T-helper 1 cell treated with Interleukin-12 subunit alpha and Interleukin-12 subunit beta and Interleukin-4 antibody, amounts not matched to agents 30 μg/mL and 1 μg/mL, for 36 hours (primary cell): ENCODE data around the gene ATXN1.
"Not testable (repeated sequence)": the region's sequence is repeated elsewhere in the genome, so short reads cannot be mapped to it uniquely, and the experiment has no call there.

Experiments
- H3K27ac Mint-ChIP-seq: one replicate; pipeline ENCODE4 v1.8.0; 2021; ENCODE audit warnings: mild to moderate bottlenecking, mixed read lengths
- H3K27me3 Mint-ChIP-seq: one replicate; pipeline ENCODE4 v1.8.0; 2021; ENCODE audit warnings: low read depth, mixed read lengths
- H3K36me3 Mint-ChIP-seq: one replicate; pipeline ENCODE4 v1.8.0; 2021; ENCODE audit warnings: low read depth, mixed read lengths
- H3K4me1 Mint-ChIP-seq: one replicate; pipeline ENCODE4 v1.8.0; 2021; ENCODE audit warnings: low read depth, mixed read lengths
- H3K4me3 Mint-ChIP-seq: one replicate; pipeline ENCODE4 v1.8.0; 2021; ENCODE audit warnings: mild to moderate bottlenecking, moderate library complexity, mixed read lengths
- H3K9me3 Mint-ChIP-seq: one replicate; pipeline ENCODE4 v1.8.0; 2021; ENCODE audit warnings: mixed read lengths

The ATXN1 gene

GRCh38 chr6:16470502-16471221, 290.6 kb downstream of the ATXN1 start:
- Mint-ChIP-seq H3K36me3 (peaks cover 28% of the 10 kb centered on the region), H3K4me1 (peaks cover 58% of the 10 kb centered on the region), H3K27me3 (no peaks in the 10 kb centered on the region), H3K4me3 (peak overlapping the region; percentile 36), H3K9me3 (peaks cover 4% of the 10 kb centered on the region), H3K27ac (peak overlapping the region; percentile 58)

GRCh38 chr6:16468991-16469615, 292.2 kb downstream of the ATXN1 start:
- peaks cover 6% of the 10 kb centered on the region for H3K9me3 Mint-ChIP-seq
- peaks cover 30% of the 10 kb centered on the region for H3K36me3 Mint-ChIP-seq
- peaks cover 49% of the 10 kb centered on the region for H3K4me1 Mint-ChIP-seq
- no peak overlapping the region for H3K4me3 Mint-ChIP-seq
- H3K27me3 Mint-ChIP-seq: no peaks in the 10 kb centered on the region
- H3K27ac Mint-ChIP-seq: no peak overlapping the region

GRCh38 chr6:16466800-16467553, 294.3 kb downstream of the ATXN1 start:
- H3K4me1 Mint-ChIP-seq: peaks cover 35% of the 10 kb centered on the region
- H3K27me3 Mint-ChIP-seq: no peaks in the 10 kb centered on the region
- H3K9me3 Mint-ChIP-seq: peaks cover 23% of the 10 kb centered on the region
- no peak overlapping the region for H3K4me3 Mint-ChIP-seq
- H3K27ac Mint-ChIP-seq: no peak overlapping the region
- peaks cover 42% of the 10 kb centered on the region for H3K36me3 Mint-ChIP-seq

DNA sequence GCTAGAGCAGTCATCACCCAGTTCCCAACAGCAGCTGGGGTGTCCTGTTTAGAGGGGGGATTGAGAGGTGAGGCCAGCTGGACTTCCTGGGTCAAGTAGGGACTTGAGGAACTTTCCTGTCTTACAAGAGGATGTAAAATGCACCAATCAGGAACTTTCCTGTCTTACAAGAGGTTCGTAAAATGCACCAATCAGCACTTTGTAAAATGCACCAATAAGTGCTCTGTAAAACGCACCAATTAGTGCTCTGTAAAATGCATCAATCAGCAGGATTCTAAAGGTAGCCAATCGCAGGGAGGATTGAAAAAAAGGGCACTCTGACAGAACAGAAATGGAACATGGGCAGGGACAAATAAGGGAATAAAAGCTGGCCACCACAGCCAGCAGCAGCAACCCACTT, 297.2 kb downstream of the ATXN1 start:
- Mint-ChIP-seq H3K27ac (no peak overlapping the region), H3K4me3 (no peak overlapping the region), H3K27me3 (no peaks in the 10 kb centered on the region), H3K9me3 (peaks cover 28% of the 10 kb centered on the region), H3K4me1 (peaks cover 28% of the 10 kb centered on the region), H3K36me3 (peaks cover 51% of the 10 kb centered on the region)

DNA sequence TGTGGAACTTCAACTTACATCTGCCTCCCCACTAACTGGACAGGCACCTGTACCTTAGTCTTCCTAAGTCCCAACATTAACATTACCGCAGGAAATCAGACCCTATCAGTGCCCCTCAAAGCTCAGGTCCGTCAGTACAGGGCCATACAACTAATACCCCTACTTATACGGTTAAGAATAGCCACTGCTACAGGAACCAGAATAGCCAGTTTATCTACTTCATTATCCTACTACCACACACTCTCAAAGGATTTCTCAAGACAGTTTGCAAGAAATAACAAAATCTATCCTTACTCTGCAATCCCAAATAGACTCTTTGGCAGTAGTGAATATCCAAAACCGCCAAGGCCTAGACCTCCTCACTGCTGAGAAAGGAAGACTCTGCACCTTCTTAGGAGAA, 298.0 kb downstream of the ATXN1 start:
- Mint-ChIP-seq H3K36me3 (peaks cover 48% of the 10 kb centered on the region), H3K4me1 (peaks cover 23% of the 10 kb centered on the region), H3K9me3 (peaks cover 28% of the 10 kb centered on the region)
- H3K27me3 Mint-ChIP-seq, H3K4me3 Mint-ChIP-seq, H3K27ac Mint-ChIP-seq: not testable (repeated sequence)

GRCh38 chr6:16461491-16461890, 299.8 kb downstream of the ATXN1 start:
- peaks cover 53% of the 10 kb centered on the region for H3K36me3 Mint-ChIP-seq
- no peak overlapping the region for H3K4me3 Mint-ChIP-seq
- no peaks in the 10 kb centered on the region for H3K27me3 Mint-ChIP-seq
- H3K27ac Mint-ChIP-seq: no peak overlapping the region
- H3K9me3 Mint-ChIP-seq: peaks cover 28% of the 10 kb centered on the region
- H3K4me1 Mint-ChIP-seq: peaks cover 16% of the 10 kb centered on the region

DNA sequence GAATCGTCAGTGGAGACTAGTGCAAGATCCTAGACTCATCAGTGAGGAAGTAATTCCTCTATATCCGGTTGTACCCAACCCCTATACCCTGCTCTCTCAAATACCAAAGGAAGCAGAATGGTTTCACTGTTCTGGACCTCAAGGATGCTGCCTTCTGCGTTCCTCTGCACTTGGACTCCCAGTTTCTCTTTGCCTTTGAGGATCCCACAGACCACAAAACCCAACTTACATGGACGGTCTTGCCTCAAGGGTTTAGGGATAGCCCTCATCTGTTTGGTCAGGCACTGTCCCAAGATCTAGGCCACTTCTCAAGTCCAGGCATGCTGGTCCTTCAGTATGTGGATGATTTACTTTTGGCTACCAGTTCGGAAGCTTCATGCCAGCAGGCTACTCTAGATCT, 301.8 kb downstream of the ATXN1 start:
- Mint-ChIP-seq H3K9me3 (peaks cover 25% of the 10 kb centered on the region), H3K36me3 (peaks cover 52% of the 10 kb centered on the region), H3K4me1 (peaks cover 17% of the 10 kb centered on the region)
- not testable (repeated sequence) for H3K27me3 Mint-ChIP-seq, H3K27ac Mint-ChIP-seq, H3K4me3 Mint-ChIP-seq

GRCh38 chr6:16452348-16452747, 308.9 kb downstream of the ATXN1 start:
- Mint-ChIP-seq H3K4me3 (no peak overlapping the region), H3K4me1 (peaks cover 18% of the 10 kb centered on the region), H3K27me3 (no peaks in the 10 kb centered on the region), H3K9me3 (no peaks in the 10 kb centered on the region), H3K27ac (no peak overlapping the region), H3K36me3 (peaks cover 25% of the 10 kb centered on the region)

- Mint-ChIP-seq H3K4me1 (peaks cover 26% of the 10 kb centered on the region), H3K9me3 (no peaks in the 10 kb centered on the region), H3K4me3 (no peak overlapping the region), H3K27me3 (no peaks in the 10 kb centered on the region), H3K36me3 (peaks cover 17% of the 10 kb centered on the region), H3K27ac (no peak overlapping the region)
Observed at GRCh38 chr6:16450821-16451220, 310.4 kb downstream of the ATXN1 start.

DNA sequence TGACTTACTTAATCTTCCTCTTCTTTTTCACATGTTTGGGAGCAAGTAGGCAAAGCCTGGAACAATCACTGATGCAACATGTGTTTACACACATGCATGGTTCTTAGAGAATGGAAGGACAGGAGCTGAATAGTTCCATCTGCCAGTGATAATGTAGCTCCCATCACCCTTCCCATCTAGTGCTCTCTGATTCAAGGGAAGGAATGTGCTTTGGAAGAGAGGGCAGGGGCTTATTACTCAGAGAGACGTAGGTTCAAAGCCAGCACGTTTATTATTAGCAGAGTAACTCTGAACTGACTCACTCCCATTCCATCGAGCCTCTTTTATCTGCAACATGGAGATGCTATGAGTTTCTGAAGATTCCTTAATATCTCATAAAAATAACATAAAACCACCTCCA, 311.0 kb downstream of the ATXN1 start:
- no peaks in the 10 kb centered on the region for H3K27me3 Mint-ChIP-seq
- H3K36me3 Mint-ChIP-seq: peaks cover 17% of the 10 kb centered on the region
- H3K27ac Mint-ChIP-seq: no peak overlapping the region
- peaks cover 26% of the 10 kb centered on the region for H3K4me1 Mint-ChIP-seq
- no peaks in the 10 kb centered on the region for H3K9me3 Mint-ChIP-seq
- H3K4me3 Mint-ChIP-seq: no peak overlapping the region

- Mint-ChIP-seq H3K4me3 (no peak overlapping the region), H3K36me3 (peaks cover 22% of the 10 kb centered on the region), H3K9me3 (no peaks in the 10 kb centered on the region), H3K27me3 (no peaks in the 10 kb centered on the region), H3K27ac (peak overlapping the region; percentile 33), H3K4me1 (peaks cover 24% of the 10 kb centered on the region)
Observed at GRCh38 chr6:16446273-16446672, 315.0 kb downstream of the ATXN1 start.

DNA sequence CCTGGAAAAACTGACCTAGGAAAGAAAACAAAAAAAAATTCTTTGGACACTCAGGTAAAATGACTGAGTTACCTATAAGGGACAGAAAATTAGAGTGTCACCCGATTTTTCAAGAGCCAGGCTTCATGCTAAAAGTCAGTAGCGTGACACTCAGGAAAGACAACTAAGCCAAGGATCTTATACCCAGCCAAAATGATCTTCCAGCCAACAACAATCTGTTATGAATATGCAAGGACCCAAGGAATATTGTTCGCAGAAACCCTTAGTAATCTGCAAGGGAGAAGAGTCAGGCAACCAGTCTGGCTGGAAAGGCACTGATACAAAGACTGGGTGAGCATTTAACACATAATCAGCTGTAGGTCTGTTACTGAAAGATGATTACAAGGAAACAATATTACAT, 319.2 kb downstream of the ATXN1 start:
- Mint-ChIP-seq H3K4me3 (no peak overlapping the region), H3K4me1 (peaks cover 42% of the 10 kb centered on the region), H3K27me3 (no peaks in the 10 kb centered on the region), H3K9me3 (no peaks in the 10 kb centered on the region), H3K36me3 (peaks cover 23% of the 10 kb centered on the region), H3K27ac (no peak overlapping the region)

- Mint-ChIP-seq H3K27ac (peak overlapping the region; percentile 58), H3K9me3 (no peaks in the 10 kb centered on the region), H3K27me3 (no peaks in the 10 kb centered on the region), H3K4me3 (no peak overlapping the region), H3K36me3 (peaks cover 29% of the 10 kb centered on the region), H3K4me1 (peaks cover 44% of the 10 kb centered on the region)
Observed at GRCh38 chr6:16441262-16441661, 320.0 kb downstream of the ATXN1 start.

- H3K4me3 Mint-ChIP-seq: peak overlapping the region; percentile 47
- H3K4me1 Mint-ChIP-seq: peaks cover 44% of the 10 kb centered on the region
- no peaks in the 10 kb centered on the region for H3K27me3 Mint-ChIP-seq
- H3K9me3 Mint-ChIP-seq: no peaks in the 10 kb centered on the region
- peak overlapping the region; percentile 58 for H3K27ac Mint-ChIP-seq
- peaks cover 28% of the 10 kb centered on the region for H3K36me3 Mint-ChIP-seq
Observed at GRCh38 chr6:16440636-16441212, 320.5 kb downstream of the ATXN1 start.
